Stimulated activated CD8-positive, alpha-beta memory T cell treated with anti-CD3 and anti-CD28 coated beads, Interleukin-12 subunit alpha, Interleukin-12 subunit beta, amount 100 ng/mL, for 24 hours (primary cell): Measurements from ENCODE around the gene WNT9A.
"Not testable (repeated sequence)": the region's sequence is repeated elsewhere in the genome, so short reads cannot be mapped to it uniquely, and the experiment has no call there.

Source experiments
- DNase-seq: peaks from one replicate; pipeline ENCODE4 v3.0.0-alpha.2; 2020; ENCODE audit errors: extremely low read depth

The WNT9A gene

GRCh38 chr1:227886503-227886961, 61.2 kb downstream of the WNT9A start:
- no peak for DNase-seq

DNA sequence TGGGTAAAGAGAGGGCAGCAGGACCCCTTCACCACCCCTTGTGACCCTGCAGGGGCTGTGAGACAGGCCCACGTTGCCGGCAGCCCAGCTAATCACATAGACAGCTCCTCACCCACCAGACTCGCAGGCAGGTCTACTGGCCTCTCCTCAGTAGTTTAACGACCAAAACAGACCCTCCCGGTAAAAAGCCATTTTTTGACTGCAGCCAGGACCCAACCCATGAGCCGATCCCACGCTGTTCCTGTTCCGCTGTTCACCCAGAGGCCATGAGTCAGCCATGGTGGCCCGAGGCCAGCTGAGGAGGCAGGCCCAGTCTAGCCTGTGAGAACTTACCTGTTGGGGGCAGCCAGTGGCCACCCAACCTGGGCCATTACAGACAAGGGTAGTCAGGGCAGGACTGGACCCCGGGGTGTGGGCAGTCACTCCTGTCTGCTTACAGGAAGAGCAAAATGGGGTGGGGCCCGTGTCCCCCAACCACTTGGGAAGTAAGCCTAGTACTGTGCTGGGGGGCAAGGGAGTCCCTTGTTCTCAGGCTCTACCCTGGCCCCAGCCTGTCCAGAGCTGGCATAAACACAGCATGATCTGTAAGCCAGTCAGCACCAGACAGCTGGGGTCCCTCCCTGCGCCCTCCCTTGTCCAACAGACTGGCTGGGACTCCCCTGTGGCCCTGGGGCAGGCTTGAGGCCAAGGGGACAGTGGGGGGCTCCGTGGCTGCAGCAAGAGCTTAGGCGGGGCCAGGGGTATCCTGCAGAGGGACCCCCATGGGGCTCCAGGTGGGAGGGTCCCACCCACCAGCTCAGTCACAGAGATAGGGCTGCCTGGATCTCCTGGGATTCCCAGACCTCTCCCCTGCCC, 61.9 kb downstream of the WNT9A start:
- no peak for DNase-seq

DNA sequence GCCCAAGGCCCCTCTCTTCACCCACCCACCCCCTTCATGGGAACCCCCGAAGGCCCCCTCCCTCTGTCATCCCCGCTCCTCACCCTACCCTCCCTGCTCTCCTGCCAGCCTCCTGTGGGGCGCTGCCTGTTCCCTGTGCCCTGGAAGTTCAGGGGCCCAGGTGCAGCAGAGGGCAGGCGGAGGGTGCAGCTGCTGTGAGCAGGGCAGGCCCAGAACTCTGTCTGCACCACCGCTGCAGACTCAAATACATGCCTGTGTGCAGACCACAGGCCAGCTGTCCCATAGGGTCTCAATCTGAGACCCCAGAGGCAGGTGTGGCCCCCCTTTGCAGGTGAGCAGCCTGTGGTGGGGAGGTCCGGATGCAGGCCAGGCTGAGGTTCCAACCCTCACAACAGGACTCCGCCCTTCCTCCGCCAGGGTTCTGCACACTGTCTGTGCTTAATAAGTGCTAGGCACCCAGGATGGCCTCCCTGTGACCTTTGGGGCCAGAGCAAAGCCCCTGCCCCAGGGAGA, 62.5 kb downstream of the WNT9A start:
- no peak for DNase-seq

- DNase-seq: no peak
Observed at GRCh38 chr1:227884370-227885134, 63.2 kb downstream of the WNT9A start.

DNA sequence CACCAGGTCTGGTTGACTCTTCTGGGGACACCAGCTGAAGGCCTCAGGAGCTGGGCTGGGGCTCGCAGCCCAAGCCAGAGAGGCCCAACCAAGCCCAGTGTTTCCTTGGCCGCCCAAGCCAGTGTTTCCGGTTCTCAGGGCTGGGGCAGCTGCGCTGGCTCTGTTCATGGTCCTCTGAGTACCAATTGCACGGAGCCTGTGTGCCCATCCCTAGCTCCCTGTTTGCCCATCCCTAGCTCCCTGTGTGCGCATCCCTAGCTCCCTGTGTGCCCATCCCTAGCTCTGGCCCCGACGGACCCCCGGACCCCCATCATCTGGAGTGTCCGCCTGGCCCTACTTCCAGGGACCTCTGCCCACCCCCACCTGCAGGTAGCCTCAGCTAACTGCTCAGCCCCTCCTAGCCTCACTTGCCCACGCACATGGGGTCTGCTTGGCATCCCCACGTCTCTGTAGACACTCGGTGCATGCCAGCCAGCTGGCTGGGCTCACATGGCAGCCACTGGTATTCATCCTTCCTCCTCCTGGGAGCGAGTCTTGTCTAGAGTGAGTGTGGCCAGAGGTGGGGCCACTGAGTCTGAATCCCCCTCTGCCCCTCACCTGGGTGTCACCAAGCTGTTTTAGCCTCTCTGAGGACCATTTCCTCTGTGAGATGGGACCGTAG, 64.0 kb downstream of the WNT9A start:
- DNase-seq: no peak

DNA sequence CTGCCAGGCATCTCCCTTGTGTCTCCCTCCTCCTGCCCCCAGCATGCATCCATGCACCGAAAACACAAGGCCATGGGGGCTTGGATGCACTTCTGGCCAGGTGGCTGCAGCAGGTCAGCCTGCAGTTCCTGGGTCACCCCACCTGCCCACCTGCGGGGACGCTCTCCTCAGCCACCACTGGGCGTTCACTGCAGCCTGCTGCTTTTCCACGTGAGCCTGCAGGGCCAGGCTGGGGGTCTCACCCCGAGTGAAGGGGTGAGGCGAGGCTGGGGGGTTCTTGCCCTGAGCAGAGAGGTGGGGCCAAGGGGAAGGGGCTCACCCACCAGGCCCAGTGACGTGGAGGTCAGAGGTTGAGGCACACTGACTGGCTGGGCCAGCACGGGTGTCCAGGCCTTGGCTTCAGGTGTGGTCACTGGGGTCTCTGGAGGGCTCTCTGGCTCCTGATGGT, 64.6 kb downstream of the WNT9A start:
- DNase-seq: no peak

GRCh38 chr1:227880342-227880924, 67.3 kb downstream of the WNT9A start:
- DNase-seq: no peak

- not testable (repeated sequence) for DNase-seq
Observed at GRCh38 chr1:227877810-227878209, 69.9 kb downstream of the WNT9A start.

GRCh38 chr1:227871892-227872291, 75.8 kb downstream of the WNT9A start:
- DNase-seq: not testable (repeated sequence)

GRCh38 chr1:227870366-227870765, 77.4 kb downstream of the WNT9A start:
- no peak for DNase-seq

GRCh38 chr1:227869851-227870305, 77.9 kb downstream of the WNT9A start:
- no peak for DNase-seq

DNA sequence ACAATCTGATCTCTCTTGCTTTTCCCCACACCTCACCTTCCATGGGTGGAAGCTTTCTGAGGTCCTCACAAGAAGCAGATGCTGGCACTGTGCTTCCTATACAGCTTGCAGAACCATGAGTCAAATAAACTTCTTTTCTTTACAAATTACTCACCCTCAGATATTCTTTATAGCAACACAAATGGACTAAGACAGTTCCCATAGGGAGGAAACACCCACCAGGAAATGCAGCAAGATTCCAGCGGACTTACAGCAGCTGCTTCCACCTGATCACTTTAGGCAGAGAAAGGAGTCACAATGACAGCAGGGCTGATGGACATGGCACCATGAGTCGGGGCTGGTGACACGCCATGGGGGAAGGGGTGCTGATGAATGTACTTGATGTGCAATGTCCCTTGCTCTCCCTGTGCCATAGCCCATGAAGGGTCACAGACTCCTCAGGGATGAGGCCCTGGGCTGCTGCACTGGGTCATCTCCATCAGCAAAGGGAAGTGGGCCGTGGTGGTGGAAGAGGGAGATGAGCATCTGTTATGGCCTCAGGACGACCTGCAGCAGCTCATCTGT, 78.4 kb downstream of the WNT9A start:
- DNase-seq: no peak
